ENCODE measurements around the gene RAPGEF4.

GRCh38 chr2:173077506-173078177 is 342.0 kb downstream of the RAPGEF4 start:
- no peak for TF ChIP-seq CTCF (IDR thresholded peaks at IDR 0.05)
- TF ChIP-seq EZH2 (IDR thresholded peaks at IDR 0.05; ENCODE audit: borderline replicate concordance, insufficient read depth, low read depth, low read length, poor library complexity, severe bottlenecking) = no peak

All from B cell (primary cell).